ENCODE data around the gene PTPN4.
"Not testable (repeated sequence)": the region's sequence is repeated elsewhere in the genome, so short reads cannot be mapped to it uniquely, and the experiment has no call there.

The PTPN4 gene

DNA sequence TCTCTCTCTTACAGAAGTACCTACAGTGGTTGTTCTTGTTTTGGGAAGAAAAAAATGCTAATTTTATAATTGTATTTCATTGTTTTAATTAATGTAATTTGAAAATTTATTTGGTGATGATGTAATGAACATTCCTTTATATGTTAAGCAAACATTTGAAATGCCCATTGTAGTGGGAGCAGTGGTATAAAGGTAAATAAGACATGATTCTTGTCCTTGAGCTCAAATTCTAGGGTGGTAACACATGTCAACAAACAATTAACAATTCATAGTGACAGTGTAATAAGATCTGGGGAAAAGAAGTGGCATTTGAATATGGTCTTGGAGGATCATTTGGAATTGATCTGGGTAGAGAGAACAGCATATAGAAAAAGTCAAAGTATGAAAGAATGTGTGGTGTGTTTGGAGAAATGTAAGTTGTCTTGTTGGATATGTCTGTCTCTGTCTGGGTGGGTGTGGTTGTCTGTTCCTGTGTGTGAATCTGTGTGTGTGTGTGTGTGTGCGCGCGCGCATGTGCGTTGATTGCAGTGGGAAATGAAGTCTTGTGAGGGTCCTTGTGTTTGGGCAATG lies 5.8 kb downstream of the PTPN4 start:
- DNase-seq, result no peak

DNA sequence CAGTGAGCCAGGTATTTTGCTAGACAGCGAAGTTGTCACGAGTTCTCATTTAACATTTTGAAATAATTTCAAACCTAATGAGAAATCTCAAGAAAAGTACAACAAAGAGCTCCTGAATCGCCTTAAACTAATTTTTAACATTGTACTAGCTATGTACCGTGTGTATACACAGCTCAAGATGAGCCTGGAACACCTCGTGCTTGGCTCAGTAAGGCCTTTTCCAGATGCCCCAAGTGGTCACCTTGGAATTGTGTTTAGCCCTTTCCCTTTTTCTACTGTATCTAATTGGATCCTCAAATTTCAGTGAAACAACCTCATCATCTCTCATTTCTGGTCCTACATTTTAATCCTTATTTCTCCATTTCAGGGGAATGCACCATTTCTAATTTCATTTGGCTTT lies 7.2 kb downstream of the PTPN4 start:
- no peak for DNase-seq

DNA sequence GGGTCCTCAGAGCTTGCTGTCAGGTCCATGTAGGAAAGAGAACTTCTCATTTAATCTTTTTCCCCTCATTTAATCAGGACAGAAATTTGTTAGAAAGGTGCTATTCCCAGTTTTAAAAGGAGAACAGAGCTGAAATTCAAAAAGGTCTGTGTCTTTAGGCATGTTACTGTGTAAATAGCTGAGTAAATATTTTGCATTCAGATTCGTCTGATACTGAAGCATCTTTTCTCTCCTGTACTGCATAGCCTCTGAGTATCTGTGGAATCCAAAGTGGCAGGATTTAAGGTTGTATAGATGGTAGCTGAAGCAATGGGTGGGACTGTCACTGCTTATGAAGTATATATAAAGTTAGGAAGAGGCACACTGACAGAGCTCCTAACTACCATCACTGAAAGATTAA lies 9.0 kb downstream of the PTPN4 start:
- no peak for DNase-seq

DNA sequence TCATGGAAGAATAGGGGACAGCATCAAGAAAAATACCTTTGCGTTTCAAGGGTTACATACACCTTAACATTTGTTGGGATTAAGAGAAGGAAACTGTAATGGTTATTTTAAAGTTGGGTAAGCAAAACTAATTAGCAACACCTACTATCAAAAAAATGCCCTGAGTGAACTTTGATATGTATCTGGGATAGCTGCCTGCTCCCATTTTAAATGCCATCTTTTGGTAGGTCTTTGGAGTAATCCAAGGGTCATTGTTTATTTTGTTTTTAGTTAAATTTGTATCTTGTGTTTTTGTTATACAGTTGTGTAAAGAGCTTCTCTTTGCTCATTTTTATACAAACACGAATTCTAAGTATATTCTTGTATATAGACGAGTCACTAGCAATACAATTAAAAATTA lies 9.9 kb downstream of the PTPN4 start:
- DNase-seq, result no peak

DNA sequence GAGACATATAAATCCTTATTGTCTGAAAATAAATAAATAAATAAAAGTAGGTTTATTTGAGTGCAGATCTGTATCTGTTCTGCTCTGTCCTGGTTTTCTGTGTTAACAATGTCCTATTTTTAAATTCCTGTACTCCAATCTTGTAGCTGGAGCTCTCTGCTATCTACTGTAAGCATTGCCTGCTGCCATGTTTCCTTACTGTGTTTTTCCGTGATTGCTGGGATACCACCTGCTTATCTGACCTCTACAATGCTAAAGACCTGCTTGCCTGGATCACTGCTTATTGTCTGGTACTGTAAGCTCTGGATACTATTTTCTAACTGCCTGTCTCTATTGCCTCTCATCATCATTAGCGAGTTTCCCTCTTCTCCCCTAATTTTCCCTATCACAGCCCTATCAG lies 11.6 kb downstream of the PTPN4 start:
- DNase-seq, result no peak

DNA sequence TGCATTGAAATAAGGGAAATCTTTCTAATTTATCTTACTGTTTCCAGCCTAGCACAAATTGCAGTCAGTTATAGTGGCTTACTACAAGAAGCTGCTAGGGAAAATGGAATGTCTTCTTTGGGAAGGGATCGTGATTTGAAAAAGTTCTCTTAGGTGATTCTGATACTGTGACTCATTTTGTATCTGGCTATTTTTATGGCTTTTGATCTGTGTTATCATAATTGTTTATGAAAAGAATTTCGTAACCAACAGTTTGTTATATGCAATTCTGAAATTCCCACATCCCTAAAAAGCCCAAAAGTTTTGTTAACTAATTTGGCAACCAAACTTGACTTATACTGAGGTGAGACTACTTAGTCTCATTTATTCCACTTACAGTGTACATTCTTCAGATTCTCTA lies 12.4 kb downstream of the PTPN4 start:
- no peak for DNase-seq

DNA sequence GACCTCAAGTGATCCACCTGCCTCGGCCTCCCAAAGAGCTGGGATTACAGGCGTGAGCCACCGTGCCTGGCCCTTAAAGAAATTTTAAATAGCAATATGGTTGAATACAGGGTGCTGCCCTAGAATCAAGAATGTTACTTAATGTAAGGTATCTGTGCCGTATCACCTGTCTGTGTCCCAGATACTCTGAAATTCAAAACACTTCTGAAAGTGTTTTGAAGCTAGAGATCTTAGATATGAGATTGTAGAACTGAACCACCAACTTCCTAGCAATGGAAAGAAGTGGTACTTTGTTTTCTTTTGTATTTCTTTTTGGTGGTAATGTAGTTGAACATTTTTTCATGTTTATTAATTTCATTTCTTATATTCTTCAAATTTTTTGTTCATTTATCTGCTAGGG lies 13.0 kb downstream of the PTPN4 start:
- no peak for DNase-seq

DNA sequence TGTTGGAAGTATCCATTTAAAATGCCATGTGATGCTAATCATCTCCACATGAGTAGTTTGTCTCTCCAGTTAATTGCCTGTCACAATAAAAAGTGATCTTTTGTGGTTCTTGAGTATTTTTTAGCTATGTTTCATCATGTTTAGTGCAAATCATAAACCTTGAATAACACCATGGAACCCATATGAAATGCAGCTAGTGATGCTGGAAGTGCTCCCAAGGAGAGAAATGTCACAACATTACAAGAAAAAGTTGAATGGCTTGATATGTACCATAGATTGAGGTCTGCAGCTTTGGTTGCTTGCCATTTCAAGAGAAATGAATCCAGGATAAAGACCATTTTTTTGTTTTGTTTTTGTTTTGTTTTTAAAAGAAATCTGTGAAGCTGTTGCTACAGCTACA lies 14.3 kb downstream of the PTPN4 start:
- DNase-seq, result no peak

DNA sequence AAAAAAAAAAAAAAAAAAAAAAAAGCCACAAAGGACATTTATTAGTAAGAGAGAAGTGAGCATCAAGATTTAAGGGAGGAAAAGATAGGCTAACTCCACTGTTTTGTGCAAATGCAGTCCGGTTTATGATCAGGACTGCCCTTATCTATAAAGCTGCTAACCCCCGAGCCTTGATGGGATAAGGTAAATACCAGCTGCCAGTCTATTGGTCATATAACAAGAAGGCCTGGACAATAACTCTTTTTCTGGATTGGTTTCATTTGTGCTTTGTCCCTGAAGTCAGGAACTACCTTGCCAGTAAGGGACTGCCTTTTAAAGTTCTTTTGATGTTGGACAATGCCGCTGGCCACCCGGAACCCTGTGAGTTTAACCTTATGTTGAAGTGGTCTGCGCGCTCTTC lies 15.4 kb downstream of the PTPN4 start:
- DNase-seq, result no peak

DNA sequence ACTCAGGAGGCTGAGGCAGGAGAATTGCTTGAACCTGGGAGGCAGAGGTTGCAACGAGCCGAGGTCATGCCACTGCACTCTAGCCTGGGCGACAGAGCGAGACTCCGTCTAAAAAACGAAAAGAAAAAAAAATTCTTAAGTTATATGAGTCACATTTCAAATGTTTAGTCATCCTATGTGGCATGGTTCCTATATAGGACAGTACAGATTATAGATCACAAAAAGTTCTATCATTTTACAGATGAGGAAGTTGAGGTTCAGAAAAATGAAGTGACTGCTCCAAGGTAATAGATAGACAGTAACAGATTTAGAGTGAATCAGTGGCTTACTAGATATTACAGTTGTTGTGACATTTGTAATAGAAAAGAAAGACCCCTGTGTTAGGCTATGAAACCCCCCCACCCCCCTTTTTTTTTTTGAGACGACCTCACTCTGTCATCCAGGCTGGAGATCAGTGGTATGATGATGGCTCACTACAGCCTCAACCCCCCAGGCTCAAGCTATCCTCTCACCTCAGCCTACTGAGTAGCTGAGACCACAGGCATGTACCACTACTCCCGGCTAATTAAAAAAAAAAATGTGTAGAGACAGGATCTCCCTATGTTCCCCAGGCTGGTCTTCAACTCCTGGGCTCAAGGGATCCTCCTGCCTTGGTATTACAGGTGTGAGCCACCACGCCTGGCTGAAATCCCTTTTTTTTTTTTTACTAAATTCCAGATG lies 22.7 kb downstream of the PTPN4 start:
- DNase-seq, result no peak

DNA sequence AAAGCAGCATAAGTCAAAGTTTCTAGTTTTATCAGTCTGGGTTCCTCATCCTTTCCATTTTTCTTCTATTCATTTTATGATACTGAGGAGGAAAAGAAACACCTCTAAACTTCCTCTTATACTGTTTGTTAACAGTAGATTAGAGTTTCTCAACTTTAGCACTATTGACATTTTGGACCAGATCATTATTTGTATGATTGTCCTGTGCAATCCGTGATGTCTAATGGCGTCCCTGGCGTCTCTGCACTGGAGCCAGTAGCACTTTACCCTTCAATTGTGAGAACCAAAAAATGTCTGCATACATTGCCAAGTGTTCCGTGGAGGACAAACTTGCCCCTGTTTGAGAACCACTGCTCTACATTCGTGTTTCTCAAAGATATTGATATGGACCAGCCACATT lies 25.2 kb downstream of the PTPN4 start:
- no peak for DNase-seq

DNA sequence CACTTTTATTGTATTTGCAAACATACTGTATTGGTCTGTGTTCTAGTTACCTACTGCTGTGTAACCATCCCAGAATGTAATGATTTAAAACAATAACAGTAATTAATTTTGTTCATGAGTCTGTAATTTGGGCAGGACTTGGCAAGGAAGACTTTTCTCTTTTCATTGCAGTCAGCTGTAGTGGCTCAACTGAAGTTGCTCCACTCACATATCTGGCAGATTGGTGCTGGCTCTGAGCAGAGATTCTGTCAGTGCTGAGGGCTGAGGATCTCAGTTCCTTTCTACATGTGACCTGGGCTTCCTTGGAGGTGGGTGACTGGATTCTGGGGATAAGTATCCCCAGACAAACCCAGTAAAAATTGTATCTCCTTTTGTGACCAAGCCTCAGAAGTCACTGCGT lies 26.6 kb downstream of the PTPN4 start:
- no peak for DNase-seq

DNA sequence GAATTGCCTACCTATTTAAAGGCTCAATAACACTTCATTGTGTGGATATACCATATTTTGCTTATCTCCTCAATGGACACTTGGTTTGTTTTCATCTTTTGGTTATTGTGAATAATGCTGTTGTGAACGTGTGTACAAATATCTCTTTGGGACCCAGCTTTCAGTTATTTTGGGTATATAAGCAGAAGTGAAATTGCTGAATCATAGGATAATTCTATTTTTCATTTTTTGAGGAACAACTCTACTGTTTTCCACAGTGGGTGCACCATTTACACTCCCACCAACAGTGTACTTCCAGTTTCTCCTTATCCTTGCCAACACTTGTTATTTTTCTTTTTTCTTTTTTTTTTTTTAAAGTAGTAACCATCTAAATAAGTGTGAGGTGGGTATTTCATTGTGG lies 29.0 kb downstream of the PTPN4 start:
- no peak for DNase-seq

DNA sequence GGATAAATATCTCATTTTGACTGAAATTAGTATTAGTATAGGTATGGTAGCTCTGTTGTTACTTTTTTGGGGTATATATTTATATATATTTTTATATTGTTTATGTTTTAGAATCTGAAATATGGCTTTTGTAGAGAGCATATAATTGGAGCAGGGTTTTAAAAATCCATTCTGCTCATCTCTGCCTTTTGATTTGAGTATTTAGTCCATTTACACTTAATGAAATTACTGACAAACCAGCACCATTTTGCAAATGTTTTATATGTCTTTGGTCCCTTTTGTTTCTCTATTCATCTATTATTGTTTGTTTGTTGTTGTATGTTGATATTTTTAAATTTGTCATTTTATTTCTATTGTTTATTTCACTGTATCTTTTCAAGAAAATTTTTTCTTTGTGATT lies 30.7 kb downstream of the PTPN4 start:
- DNase-seq, result no peak

DNA sequence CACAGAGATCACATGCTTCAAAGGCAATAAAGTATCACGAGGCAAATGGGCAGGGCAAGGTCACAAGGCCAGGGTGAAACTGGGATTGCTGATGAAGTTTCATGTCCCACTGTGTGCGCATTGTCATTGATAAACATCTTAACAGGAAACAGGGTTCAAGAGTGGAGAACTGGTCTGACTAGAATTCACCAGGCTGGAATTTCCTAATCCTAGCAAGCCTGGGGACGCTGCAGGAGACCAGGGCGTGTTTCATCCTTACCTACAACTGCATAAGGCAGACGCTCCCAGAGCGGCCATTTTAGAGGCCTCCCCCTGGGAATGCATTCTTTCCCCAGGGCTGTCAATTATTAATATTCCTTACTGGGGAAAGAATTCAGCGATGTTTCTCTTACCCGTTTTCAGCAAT lies 33.2 kb downstream of the PTPN4 start:
- DNase-seq, result no peak

DNA sequence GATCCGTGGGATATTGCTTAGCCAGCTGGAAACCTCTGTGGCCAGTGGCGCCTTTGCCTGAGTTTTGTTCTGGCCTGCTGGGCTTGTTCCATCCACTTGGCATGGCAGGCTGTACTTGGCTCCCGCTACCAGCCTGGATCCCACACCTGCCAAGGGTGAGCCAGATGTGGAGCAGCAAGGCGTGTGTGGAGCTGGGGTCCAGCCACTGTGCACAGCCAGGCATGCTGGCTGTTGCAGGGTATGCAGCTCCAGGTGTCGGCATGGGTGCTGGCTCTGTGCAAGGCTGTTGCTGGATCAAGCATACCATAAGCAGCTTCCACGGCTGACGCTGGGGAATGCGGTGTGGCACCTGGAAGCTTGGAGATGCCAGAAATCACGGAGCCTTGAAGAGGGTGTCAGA lies 34.5 kb downstream of the PTPN4 start:
- DNase-seq, result no peak

DNA sequence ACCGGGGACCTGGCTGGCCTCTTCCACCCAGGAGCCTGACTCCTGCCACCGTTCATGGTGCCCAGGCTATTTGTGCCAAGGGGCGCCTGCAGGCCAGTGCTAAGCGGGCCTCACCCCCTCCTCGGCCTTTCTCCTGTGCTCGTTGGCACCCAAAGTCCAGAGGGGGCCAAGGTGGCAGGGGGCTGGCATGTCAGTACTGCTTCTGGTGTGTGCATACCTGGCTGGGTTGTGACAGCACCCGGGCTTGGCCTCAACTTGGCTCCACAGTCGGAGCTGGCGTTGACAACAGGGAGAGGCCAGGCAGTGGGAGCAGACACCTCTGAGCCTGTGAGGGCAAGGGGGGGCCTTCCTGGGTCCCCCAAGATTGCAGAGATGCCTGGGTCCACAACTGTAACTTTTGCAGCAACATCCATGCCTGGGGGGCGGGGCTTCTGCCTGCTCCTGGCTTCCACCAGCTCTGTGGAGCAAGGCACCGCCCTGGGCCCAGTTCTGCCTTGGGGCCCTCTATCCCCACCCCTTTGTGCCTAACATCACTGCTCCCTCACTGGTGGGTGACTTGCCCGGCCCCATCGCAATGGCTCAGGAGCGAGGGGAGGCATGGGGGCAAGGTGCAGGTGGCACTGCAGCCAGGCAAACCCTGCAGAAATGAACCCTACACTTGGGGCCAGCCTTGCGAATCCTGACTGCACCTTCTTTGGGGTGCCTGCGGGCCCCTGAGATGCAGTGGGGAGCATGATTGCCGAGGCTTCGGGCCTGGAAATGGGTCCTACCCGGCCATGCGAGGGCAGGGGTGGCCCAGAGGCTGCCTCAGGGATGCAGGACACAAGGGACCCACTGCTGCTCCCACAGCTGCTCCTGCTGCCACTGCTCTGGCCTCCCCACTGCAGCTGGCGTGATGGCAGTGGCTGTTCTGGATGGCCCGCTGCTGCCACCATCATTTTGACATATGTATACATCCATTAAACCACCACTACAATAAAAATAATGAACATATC lies 35.9 kb downstream of the PTPN4 start:
- DNase-seq, result no peak

DNA sequence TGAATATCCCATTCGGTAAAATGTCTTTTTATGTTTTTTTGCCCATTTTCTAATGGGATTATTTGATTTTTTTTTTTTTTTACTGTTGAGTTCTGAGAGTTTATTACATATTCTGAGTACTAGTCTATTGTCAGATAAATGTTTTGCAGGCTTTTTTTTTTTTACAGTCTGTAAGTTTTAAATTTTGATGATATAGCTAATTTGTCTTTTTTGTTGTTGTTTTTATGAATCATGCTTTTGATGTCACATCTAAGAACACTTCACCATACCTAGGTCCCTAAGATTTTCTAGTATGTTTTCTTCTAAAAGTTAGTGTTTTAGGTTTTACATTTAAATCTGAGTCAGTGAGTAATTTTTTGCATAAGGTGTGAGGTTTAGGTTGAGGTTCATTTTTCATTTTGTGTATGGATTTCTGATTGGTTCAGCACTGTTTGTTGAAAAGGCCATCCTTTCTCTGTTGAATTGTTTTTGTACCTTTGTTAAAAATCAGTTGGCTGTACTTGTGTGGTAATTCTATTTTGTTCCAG lies 40.7 kb downstream of the PTPN4 start:
- no peak for DNase-seq

DNA sequence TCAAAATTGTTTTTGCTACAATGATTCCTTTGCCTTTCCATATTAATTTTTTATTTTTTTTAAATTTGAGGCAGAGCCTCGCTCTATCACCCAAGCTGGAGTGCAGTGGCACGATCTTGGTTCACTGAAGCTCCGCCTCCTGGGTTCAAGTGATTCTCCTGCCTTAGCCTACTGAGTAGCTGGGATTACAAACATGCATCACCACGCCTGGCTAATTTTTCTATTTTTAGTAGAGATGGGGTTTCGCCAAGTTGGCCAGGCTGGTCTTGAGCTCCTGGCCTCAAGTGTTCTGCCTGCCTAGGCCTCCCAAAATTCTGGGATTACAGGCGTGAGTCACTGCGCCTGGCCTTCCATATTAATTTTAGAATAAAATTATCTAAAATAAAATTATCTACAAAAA lies 41.3 kb downstream of the PTPN4 start:
- no peak for DNase-seq

DNA sequence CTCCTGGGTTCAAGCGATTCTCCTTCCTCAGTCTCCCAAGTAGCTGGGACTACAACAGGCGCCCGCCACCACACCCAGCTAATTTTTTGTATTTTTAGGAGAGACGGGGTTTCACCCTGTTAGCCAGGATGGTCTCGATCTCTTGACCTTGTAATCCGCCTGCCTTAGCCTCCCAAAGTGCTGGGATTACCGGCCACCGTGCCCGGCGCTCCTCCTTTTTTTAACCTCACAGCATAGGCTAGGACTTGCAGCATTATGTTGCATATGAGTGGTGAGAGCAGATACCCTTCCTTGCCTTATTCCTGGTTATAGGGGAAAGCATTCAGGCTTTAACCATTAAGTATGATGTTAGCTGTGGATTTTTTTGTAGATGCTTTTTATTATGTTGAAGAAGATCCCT lies 42.3 kb downstream of the PTPN4 start:
- not testable (repeated sequence) for DNase-seq

DNA sequence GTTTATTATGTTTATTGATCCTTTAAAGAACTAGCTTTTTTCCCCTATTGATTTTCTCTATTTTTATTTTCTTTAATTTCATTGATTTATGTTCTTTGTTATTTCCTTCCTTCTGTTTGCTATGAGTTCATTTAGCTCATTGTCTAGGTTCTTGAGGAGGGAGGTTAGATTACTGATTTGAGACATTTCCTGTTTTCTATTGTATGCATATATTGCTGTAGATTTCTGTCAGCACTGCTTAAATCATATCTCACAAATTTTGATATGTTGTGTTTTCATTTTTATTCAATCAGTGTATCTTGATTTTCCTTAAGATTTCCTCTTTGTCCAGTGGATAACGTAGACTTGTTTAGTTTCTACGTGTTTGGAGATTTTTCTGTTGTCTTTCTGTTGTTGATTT lies 43.4 kb downstream of the PTPN4 start:
- DNase-seq, result no peak

DNA sequence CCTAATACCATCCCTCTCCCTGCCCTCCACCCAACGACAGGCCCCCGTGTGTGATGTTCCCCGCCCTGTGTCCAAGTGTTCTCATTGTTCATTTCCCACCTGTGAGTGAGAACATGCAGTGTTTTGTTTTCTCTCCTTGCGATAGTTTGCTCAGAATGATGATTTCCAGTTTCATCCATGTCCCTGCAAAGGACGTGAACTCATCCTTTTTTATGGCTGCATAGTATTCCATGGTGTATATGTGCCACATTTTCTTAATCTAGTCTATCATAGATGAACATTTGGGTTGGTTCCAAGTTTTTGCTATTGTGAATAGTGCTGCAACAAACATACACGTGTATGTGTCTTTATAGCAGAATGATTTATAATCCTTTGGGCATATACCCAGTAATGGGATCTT lies 44.7 kb downstream of the PTPN4 start:
- not testable (repeated sequence) for DNase-seq

DNA sequence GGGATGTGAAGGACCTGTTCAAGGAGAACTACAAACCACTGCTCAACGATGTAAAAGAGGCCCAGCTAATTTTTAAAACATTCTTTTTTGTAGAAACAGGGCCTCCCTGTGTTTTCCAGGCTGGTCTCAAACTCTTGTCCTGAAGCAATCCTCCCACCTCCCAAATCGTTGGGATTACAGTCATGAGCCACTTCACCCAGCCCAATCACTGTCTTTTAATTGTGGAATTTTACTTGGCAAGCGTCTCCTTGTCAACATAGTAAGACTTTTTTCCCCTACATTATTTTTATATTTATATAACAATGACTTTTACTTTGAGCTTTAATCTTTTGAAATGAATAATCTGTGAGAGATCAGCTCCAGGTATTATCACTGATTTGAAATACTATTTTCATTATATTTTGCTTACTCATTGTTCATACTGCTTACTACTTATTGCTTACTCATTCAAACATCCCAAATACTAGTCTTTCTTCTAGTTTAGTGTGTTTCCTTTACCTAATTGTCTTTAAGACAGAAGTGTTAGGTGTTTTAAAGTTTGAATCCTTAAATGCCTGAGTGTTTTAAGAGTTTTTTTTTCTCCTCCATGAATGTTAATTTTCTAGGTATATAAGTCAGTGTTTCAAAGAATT lies 48.9 kb downstream of the PTPN4 start:
- DNase-seq, result no peak
